Neural cell (in vitro differentiated cells): ENCODE results near the gene VWF. TPM values are rescaled to one million over a fixed set of nuclear protein-coding genes. Genes with fewer than 3 reads are reported as not detected.

Experiments
- H2AFZ ChIP-seq: fragments of 200-600, 300-800 bp; sonication (generic), shearing (Covaris generic); 2 replicates; pipeline ENCODE4 v1.6.0; 2014; ENCODE audit warnings: low read depth, mild to moderate bottlenecking, antibody characterized with exemption, low read length, moderate library complexity
- H3F3A ChIP-seq: fragments of 200-600 bp; shearing (Covaris generic); 2 replicates; pipeline ENCODE4 v1.6.1; 2016; ENCODE audit warnings: mild to moderate bottlenecking, moderate library complexity, mixed read lengths, antibody characterized with exemption, low read length; ENCODE audit not compliant: insufficient read depth, poor library complexity, severe bottlenecking
- H3K27ac ChIP-seq: fragments of 200-600, 300-800 bp; sonication (generic), shearing (Covaris generic); 2 replicates; pipeline ENCODE4 v1.5.1; 2014; ENCODE audit warnings: mild to moderate bottlenecking, low read length, moderate library complexity
- H3K27me3 ChIP-seq: fragments of 300-800, 200-600 bp; sonication (generic), shearing (Covaris generic); 2 replicates; pipeline ENCODE4 v1.6.0; 2014; ENCODE audit warnings: mild to moderate bottlenecking, low read depth, low read length, moderate library complexity; ENCODE audit not compliant: insufficient read depth
- H3K36me3 ChIP-seq: fragments of 300-800, 200-600 bp; sonication (generic), shearing (Covaris generic); 2 replicates; pipeline ENCODE4 v1.5.1; 2014; ENCODE audit warnings: mild to moderate bottlenecking, antibody characterized with exemption, low read length, moderate library complexity; ENCODE audit not compliant: insufficient read depth
- H3K4me2 ChIP-seq: fragments of 300-800, 200-600 bp; sonication (generic), shearing (Covaris generic); 2 replicates; pipeline ENCODE4 v1.6.0; 2014; ENCODE audit warnings: mild to moderate bottlenecking, low read length
- H3K4me3 ChIP-seq: fragments of 300-800, 200-600 bp; sonication (generic), shearing (Covaris generic); 2 replicates; pipeline ENCODE4 v1.5.1; 2014; ENCODE audit warnings: mild to moderate bottlenecking, low read length, moderate library complexity
- H3K79me2 ChIP-seq: fragments of 200-600 bp; shearing (Covaris generic); replicated peaks from 2 replicates; pipeline ENCODE4 v1.6.0; 2014; ENCODE audit warnings: mild to moderate bottlenecking, low read length, moderate library complexity; ENCODE audit not compliant: insufficient read depth
- H3K9ac ChIP-seq: fragments of 300-800, 200-600 bp; sonication (generic), shearing (Covaris generic); 2 replicates; pipeline ENCODE4 v1.6.1; 2016; ENCODE audit warnings: mild to moderate bottlenecking, low read length, mixed read lengths
- H3K9me2 ChIP-seq: fragments of 200-600 bp; shearing (Covaris generic); 2 replicates; pipeline ENCODE4 v1.6.1; 2016; ENCODE audit warnings: mild to moderate bottlenecking, low read length, mixed read lengths; ENCODE audit not compliant: insufficient read depth
- H3K9me3 ChIP-seq: fragments of 200-600, 300-800 bp; sonication (generic), shearing (Covaris generic); 2 replicates; pipeline ENCODE4 v1.6.1; 2016; ENCODE audit warnings: mild to moderate bottlenecking, mixed run types, low read length, moderate library complexity, mixed read lengths
- H4K20me1 ChIP-seq: fragments of 200-600 bp; shearing (Covaris generic); 2 replicates; pipeline ENCODE4 v1.6.1; 2016; ENCODE audit warnings: mild to moderate bottlenecking, mixed run types; ENCODE audit not compliant: insufficient read depth
- CTCF ChIP-seq: fragments of 450-650 bp; IDR thresholded peaks from 2 replicates; pipeline ENCODE4 v1.5.1; 2014; ENCODE audit warnings: antibody characterized with exemption, mild to moderate bottlenecking, moderate library complexity; ENCODE audit not compliant: poor library complexity, severe bottlenecking
- EP300 ChIP-seq: fragments of 450-650 bp; conservative IDR thresholded peaks from 2 replicates; pipeline ENCODE4 v1.6.1; 2014; ENCODE audit warnings: antibody characterized with exemption, mild to moderate bottlenecking, moderate library complexity; ENCODE audit not compliant: poor library complexity, severe bottlenecking
- EZH2 ChIP-seq: fragments of 200-600, 300-800 bp; shearing (Covaris generic), sonication (generic); IDR thresholded peaks from 2 replicates; pipeline ENCODE4 v1.6.1; 2014; ENCODE audit warnings: antibody characterized with exemption, low read length, borderline replicate concordance, mild to moderate bottlenecking; ENCODE audit not compliant: insufficient read depth, poor library complexity, severe bottlenecking
- MXI1 ChIP-seq: fragments of 450-650 bp; conservative IDR thresholded peaks from 2 replicates; pipeline ENCODE4 v1.6.1; 2014; ENCODE audit warnings: antibody characterized with exemption, mild to moderate bottlenecking; ENCODE audit not compliant: poor library complexity, severe bottlenecking
- POLR2AphosphoS5 ChIP-seq: IDR thresholded peaks from 2 replicates; pipeline ENCODE4 v1.6.1; 2012
- RAD21 ChIP-seq: fragments of 450-650 bp; conservative IDR thresholded peaks from 2 replicates; pipeline ENCODE4 v1.6.1; 2014; ENCODE audit warnings: antibody characterized with exemption, mild to moderate bottlenecking, moderate library complexity
- SMC3 ChIP-seq: fragments of 450-650 bp; conservative IDR thresholded peaks from 2 replicates; pipeline ENCODE4 v1.6.1; 2014; ENCODE audit warnings: antibody characterized with exemption, mild to moderate bottlenecking, moderate library complexity; ENCODE audit not compliant: poor library complexity
- TAF1 ChIP-seq: IDR thresholded peaks from 2 replicates; pipeline ENCODE4 v1.6.1; 2012; ENCODE audit warnings: low read depth
- polyA plus RNA-seq: library from polyadenylated mRNA; depleted of rRNA; stranded (reverse); fragments of >200 nt; gene quantifications from 2 replicates; pipeline ENCODE4 v1.2.3, GENCODE V29; 2014
- TF ChIP-seq, protein P1 (sequence below): IDR thresholded peaks from 2 replicates; pipeline ENCODE4 v1.6.1; 2012; ENCODE audit warnings: borderline replicate concordance

The VWF gene
- polyA plus RNA-seq, 1 donor from 2014 or later, result not detected

DNA sequence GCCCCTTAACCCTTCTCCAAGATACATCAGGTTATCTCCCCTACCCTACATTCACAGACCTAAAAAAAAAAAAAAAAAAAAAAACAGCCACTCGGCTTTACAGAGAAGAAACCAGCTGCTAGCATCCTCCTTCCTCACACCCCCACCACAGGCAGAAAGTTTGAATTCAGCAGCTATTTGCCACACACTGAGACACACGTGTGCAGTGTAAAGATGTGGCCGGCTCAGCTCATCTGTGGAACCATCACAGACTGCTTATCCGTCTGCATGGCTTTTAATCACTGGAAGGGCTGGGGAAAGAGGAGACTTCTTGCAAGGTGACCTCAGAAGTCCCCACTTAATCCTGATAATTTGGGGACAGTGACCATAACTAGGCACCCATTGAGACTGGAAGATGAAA lies 50.0 kb downstream of the VWF start:
- H3K4me2 ChIP-seq, result no peak overlapping the region
- no peaks in the 10 kb centered on the region for H3K27me3 ChIP-seq
- no peaks in the 10 kb centered on the region for H3K79me2 ChIP-seq
- H3K4me3 ChIP-seq, result no peak overlapping the region
- no peaks in the 10 kb centered on the region for H3F3A ChIP-seq
- H3K9me2 ChIP-seq, result no peaks in the 10 kb centered on the region
- H2AFZ ChIP-seq, result no peak overlapping the region
- no peaks in the 10 kb centered on the region for H3K36me3 ChIP-seq
- H4K20me1 ChIP-seq, result no peaks in the 10 kb centered on the region
- TF ChIP-seq TAF1, result no peak
- TF ChIP-seq RAD21, result no peak
- no peak for TF ChIP-seq CTCF
- TF ChIP-seq, protein P1, sequence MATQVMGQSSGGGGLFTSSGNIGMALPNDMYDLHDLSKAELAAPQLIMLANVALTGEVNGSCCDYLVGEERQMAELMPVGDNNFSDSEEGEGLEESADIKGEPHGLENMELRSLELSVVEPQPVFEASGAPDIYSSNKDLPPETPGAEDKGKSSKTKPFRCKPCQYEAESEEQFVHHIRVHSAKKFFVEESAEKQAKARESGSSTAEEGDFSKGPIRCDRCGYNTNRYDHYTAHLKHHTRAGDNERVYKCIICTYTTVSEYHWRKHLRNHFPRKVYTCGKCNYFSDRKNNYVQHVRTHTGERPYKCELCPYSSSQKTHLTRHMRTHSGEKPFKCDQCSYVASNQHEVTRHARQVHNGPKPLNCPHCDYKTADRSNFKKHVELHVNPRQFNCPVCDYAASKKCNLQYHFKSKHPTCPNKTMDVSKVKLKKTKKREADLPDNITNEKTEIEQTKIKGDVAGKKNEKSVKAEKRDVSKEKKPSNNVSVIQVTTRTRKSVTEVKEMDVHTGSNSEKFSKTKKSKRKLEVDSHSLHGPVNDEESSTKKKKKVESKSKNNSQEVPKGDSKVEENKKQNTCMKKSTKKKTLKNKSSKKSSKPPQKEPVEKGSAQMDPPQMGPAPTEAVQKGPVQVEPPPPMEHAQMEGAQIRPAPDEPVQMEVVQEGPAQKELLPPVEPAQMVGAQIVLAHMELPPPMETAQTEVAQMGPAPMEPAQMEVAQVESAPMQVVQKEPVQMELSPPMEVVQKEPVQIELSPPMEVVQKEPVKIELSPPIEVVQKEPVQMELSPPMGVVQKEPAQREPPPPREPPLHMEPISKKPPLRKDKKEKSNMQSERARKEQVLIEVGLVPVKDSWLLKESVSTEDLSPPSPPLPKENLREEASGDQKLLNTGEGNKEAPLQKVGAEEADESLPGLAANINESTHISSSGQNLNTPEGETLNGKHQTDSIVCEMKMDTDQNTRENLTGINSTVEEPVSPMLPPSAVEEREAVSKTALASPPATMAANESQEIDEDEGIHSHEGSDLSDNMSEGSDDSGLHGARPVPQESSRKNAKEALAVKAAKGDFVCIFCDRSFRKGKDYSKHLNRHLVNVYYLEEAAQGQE, result no peak
- TF ChIP-seq EZH2, result no peak
- no peak for TF ChIP-seq EP300
- no peak for TF ChIP-seq MXI1
- no peak for TF ChIP-seq POLR2AphosphoS5
- no peak for TF ChIP-seq SMC3
- H3K27ac ChIP-seq, result no peak overlapping the region
- H3K9me3 ChIP-seq, result no peaks in the 10 kb centered on the region
- no peak overlapping the region for H3K9ac ChIP-seq

GRCh38 chr12:6073426-6073825 lies 51.0 kb downstream of the VWF start:
- Histone ChIP-seq H3K27me3 (no peaks in the 10 kb centered on the region), H3K9me3 (no peaks in the 10 kb centered on the region), H3K27ac (no peak overlapping the region), H3F3A (no peaks in the 10 kb centered on the region), H3K4me2 (no peak overlapping the region), H2AFZ (no peak overlapping the region), H3K9ac (no peak overlapping the region), H3K4me3 (no peak overlapping the region), H4K20me1 (no peaks in the 10 kb centered on the region), H3K9me2 (no peaks in the 10 kb centered on the region), H3K36me3 (no peaks in the 10 kb centered on the region), H3K79me2 (no peaks in the 10 kb centered on the region)
- TF ChIP-seq EP300 (no peak), POLR2AphosphoS5 (no peak), TAF1 (no peak), MXI1 (no peak), RAD21 (no peak), EZH2 (no peak), CTCF (no peak), SMC3 (no peak)
- TF ChIP-seq, protein P1, result no peak
